ENCODE measurements around the gene MAN2B1. TPM values are rescaled to one million over a fixed set of nuclear protein-coding genes. Genes with fewer than 3 reads are reported as not detected.
A peak's percentile ranks its signal among the peaks of the same experiment; 100 is the strongest.

Gene MAN2B1
- total and polyA plus RNA-seq, 7 experiments from 2014 or later: 40.6 to 215 (median 122) TPM

- Histone ChIP-seq H3K36me3 (ENCODE audit: control insufficient read depth in 2 of 3, insufficient read depth in 3 of 3, low read length in 3 of 3) (peaks cover 6 to 52% (median 9%) of the 10 kb centered on the region in 3 experiments), H3K4me1 (ENCODE audit: control insufficient read depth in 2 of 2, insufficient read depth in 2 of 2, low read length in 2 of 2) (peaks cover 32 to 33% of the 10 kb centered on the region in 2 donors), H3K4me3 (ENCODE audit: low read length) (peak overlapping the region; percentile 92), H3K27me3 (ENCODE audit: control insufficient read depth in 2 of 2, insufficient read depth in 2 of 2, low read length in 2 of 2) (no peaks in the 10 kb centered on the region), H3K27ac (ENCODE audit: low read depth, low read length) (peak overlapping the region; percentile 96), H3K9me3 (ENCODE audit: control insufficient read depth in 2 of 3, low read length in 3 of 3) (no peaks in the 10 kb centered on the region)
- Mint-ChIP-seq H3K27me3 (no peaks in the 10 kb centered on the region), H3K4me3 (peak overlapping the region; percentile 88 to 100 (median 94)), H3K4me1 (peaks cover 22 to 63% (median 45%) of the 10 kb centered on the region in 7 donors), H3K9me3 (no peaks in the 10 kb centered on the region), H3K27ac (peak overlapping the region; percentile 77 to 100 (median 90)), H3K36me3 (peaks cover 0 to 25% (median 7%) of the 10 kb centered on the region in 5 donors)
- DNase-seq: peak in 7 of 9 donors; percentile 51 to 71 (median 60)
- POLR2A ChIA-PET: interaction anchor here (1.0 to 2.0 kb wide), 4 partner anchors 10 to 97 kb away, joined by 3 to 13 read pairs (median 6); partner anchors contain the start of gene DHPS
- intact Hi-C loops (cut with micrococcal nuclease): loop anchor here (1.0 to 10.0 kb wide), 7 partner anchors 25 to 870 kb away; partner anchors contain the start of genes ZNF563 (in 2 of the 2), TNPO2 (in 1 of the 2), ZNF44 (in 1 of the 2) and ZNF491 (in 1 of the 2)
- CTCF ChIA-PET: no interaction called here
- peak; percentile 56 for ATAC-seq
Measured at GRCh38 chr19:12665281-12665573, 1.3 kb downstream of the MAN2B1 start.

- DNase-seq: no peak
- peaks cover 22 to 61% (median 47%) of the 10 kb centered on the region in 7 donors for H3K4me1 Mint-ChIP-seq
- intact Hi-C loops (cut with micrococcal nuclease): loop anchor here (1.0 to 10.0 kb wide), 7 partner anchors 24 to 870 kb away; partner anchors contain the start of genes ZNF563 (in 2 of the 2), TNPO2 (in 1 of the 2), ZNF44 (in 1 of the 2) and ZNF491 (in 1 of the 2)
Measured at GRCh38 chr19:12664406-12665280, 1.9 kb downstream of the MAN2B1 start.

GRCh38 chr19:12660980-12661379, 5.6 kb downstream of the MAN2B1 start:
- ChIA-PET POLR2A (no interaction called here), CTCF (no interaction called here)
- intact Hi-C loops (cut with micrococcal nuclease): loop anchor here (10.0 kb wide), 2 partner anchors 326 to 866 kb away; partner anchors contain the start of genes ZNF491 (in 1 of the 2) and ZNF563 (in 1 of the 2)
- Histone ChIP-seq H3K27ac (ENCODE audit: low read depth, low read length) (no peak overlapping the region), H3K4me3 (ENCODE audit: low read length) (no peak overlapping the region), H3K27me3 (ENCODE audit: control insufficient read depth in 2 of 2, insufficient read depth in 2 of 2, low read length in 2 of 2) (no peaks in the 10 kb centered on the region), H3K4me1 (ENCODE audit: control insufficient read depth in 2 of 2, insufficient read depth in 2 of 2, low read length in 2 of 2) (peaks cover 13 to 16% of the 10 kb centered on the region in 2 donors), H3K9me3 (ENCODE audit: control insufficient read depth in 2 of 3, low read length in 3 of 3) (no peaks in the 10 kb centered on the region), H3K36me3 (ENCODE audit: control insufficient read depth in 2 of 3, insufficient read depth in 3 of 3, low read length in 3 of 3) (peaks cover 6 to 77% (median 12%) of the 10 kb centered on the region in 3 experiments)
- DNase-seq (no peak), ATAC-seq (no peak)
- Mint-ChIP-seq H3K27me3 (no peaks in the 10 kb centered on the region), H3K9me3 (no peaks in the 10 kb centered on the region), H3K4me3 (no peak overlapping the region), H3K27ac (no peak overlapping the region), H3K4me1 (peaks cover 12 to 28% (median 19%) of the 10 kb centered on the region in 7 donors), H3K36me3 (peaks cover under 1 to 41% (median 12%) of the 10 kb centered on the region in 5 donors)

More at GRCh38 chr19:12664406-12665280, 1.9 kb downstream of the MAN2B1 start:
- H3K27ac ChIP-seq (ENCODE audit: low read depth, low read length): peak overlapping the region; percentile 96
- H3K36me3 Mint-ChIP-seq: peaks cover 0 to 28% (median 11%) of the 10 kb centered on the region in 5 donors
- peaks cover 6 to 54% (median 12%) of the 10 kb centered on the region in 3 experiments for H3K36me3 ChIP-seq (ENCODE audit: control insufficient read depth in 2 of 3, insufficient read depth in 3 of 3, low read length in 3 of 3)
- H3K27ac Mint-ChIP-seq: peak overlapping the region; percentile 77 to 100 (median 90)
- no peaks in the 10 kb centered on the region for H3K9me3 Mint-ChIP-seq
- POLR2A ChIA-PET: interaction anchor here (1.0 to 2.0 kb wide), 5 partner anchors 9 to 54 kb away, joined by 3 to 13 read pairs (median 5); partner anchors contain the start of genes DHPS, ZNF490 and ZNF791
- peaks cover 28 to 31% of the 10 kb centered on the region in 2 donors for H3K4me1 ChIP-seq (ENCODE audit: control insufficient read depth in 2 of 2, insufficient read depth in 2 of 2, low read length in 2 of 2)
- H3K27me3 Mint-ChIP-seq: no peaks in the 10 kb centered on the region
- no peaks in the 10 kb centered on the region for H3K9me3 ChIP-seq (ENCODE audit: control insufficient read depth in 2 of 3, low read length in 3 of 3)
- H3K4me3 ChIP-seq (ENCODE audit: low read length): peak overlapping the region; percentile 92
- CTCF ChIA-PET: interaction anchor here (0.6 to 2.0 kb wide), 2 partner anchors 13 to 30 kb away, joined by 5 to 6 read pairs; no protein-coding TSS in a partner anchor
- no peak for ATAC-seq
- no peaks in the 10 kb centered on the region for H3K27me3 ChIP-seq (ENCODE audit: control insufficient read depth in 2 of 2, insufficient read depth in 2 of 2, low read length in 2 of 2)
- peak overlapping the region; percentile 88 to 100 (median 94) for H3K4me3 Mint-ChIP-seq

- H3K9me3 ChIP-seq (ENCODE audit: control insufficient read depth in 2 of 3, low read length in 3 of 3): no peaks in the 10 kb centered on the region
- intact Hi-C loops (cut with micrococcal nuclease): no loop called here
- Mint-ChIP-seq H3K4me1 (peaks cover 0 to 8% (median 3%) of the 10 kb centered on the region in 7 donors), H3K27me3 (no peaks in the 10 kb centered on the region), H3K4me3 (no peak overlapping the region), H3K36me3 (peaks cover 10 to 42% (median 20%) of the 10 kb centered on the region in 5 donors), H3K9me3 (no peaks in the 10 kb centered on the region), H3K27ac (no peak overlapping the region)
- no peak overlapping the region for H3K4me3 ChIP-seq (ENCODE audit: low read length)
- ChIA-PET CTCF (no interaction called here), POLR2A (no interaction called here)
- H3K36me3 ChIP-seq (ENCODE audit: control insufficient read depth in 2 of 3, insufficient read depth in 3 of 3, low read length in 3 of 3): peaks cover 11 to 80% (median 17%) of the 10 kb centered on the region in 3 experiments
- no peaks in the 10 kb centered on the region for H3K4me1 ChIP-seq (ENCODE audit: control insufficient read depth in 2 of 2, insufficient read depth in 2 of 2, low read length in 2 of 2)
- ATAC-seq (no peak), DNase-seq (no peak)
- no peaks in the 10 kb centered on the region for H3K27me3 ChIP-seq (ENCODE audit: control insufficient read depth in 2 of 2, insufficient read depth in 2 of 2, low read length in 2 of 2)
- H3K27ac ChIP-seq (ENCODE audit: low read depth, low read length): no peak overlapping the region
Measured at GRCh38 chr19:12657966-12658365, 8.6 kb downstream of the MAN2B1 start.

- Mint-ChIP-seq H3K9me3 (no peaks in the 10 kb centered on the region), H3K27ac (no peak overlapping the region), H3K4me1 (peaks cover 0 to 8% (median 3%) of the 10 kb centered on the region in 7 donors), H3K27me3 (no peaks in the 10 kb centered on the region), H3K4me3 (no peak overlapping the region), H3K36me3 (peaks cover 10 to 43% (median 20%) of the 10 kb centered on the region in 5 donors)
- intact Hi-C loops (cut with micrococcal nuclease): no loop called here
- H3K27ac ChIP-seq (ENCODE audit: low read depth, low read length): no peak overlapping the region
- CTCF ChIA-PET: no interaction called here
- POLR2A ChIA-PET: no interaction called here
- H3K4me3 ChIP-seq (ENCODE audit: low read length): no peak overlapping the region
- DNase-seq: no peak
- H3K4me1 ChIP-seq (ENCODE audit: control insufficient read depth in 2 of 2, insufficient read depth in 2 of 2, low read length in 2 of 2): no peaks in the 10 kb centered on the region
- ATAC-seq: no peak
- H3K36me3 ChIP-seq (ENCODE audit: control insufficient read depth in 2 of 3, insufficient read depth in 3 of 3, low read length in 3 of 3): peaks cover 11 to 78% (median 17%) of the 10 kb centered on the region in 3 experiments
- H3K27me3 ChIP-seq (ENCODE audit: control insufficient read depth in 2 of 2, insufficient read depth in 2 of 2, low read length in 2 of 2): no peaks in the 10 kb centered on the region
- H3K9me3 ChIP-seq (ENCODE audit: control insufficient read depth in 2 of 3, low read length in 3 of 3): no peaks in the 10 kb centered on the region
Measured at GRCh38 chr19:12656899-12657571, 9.5 kb downstream of the MAN2B1 start.

GRCh38 chr19:12655546-12655945, 11.0 kb downstream of the MAN2B1 start:
- Mint-ChIP-seq H3K27me3 (no peaks in the 10 kb centered on the region), H3K4me3 (no peak overlapping the region), H3K27ac (no peak overlapping the region), H3K36me3 (peaks cover 10 to 46% (median 21%) of the 10 kb centered on the region in 5 donors), H3K4me1 (peaks cover 0 to 8% (median 3%) of the 10 kb centered on the region in 7 donors), H3K9me3 (no peaks in the 10 kb centered on the region)
- Histone ChIP-seq H3K4me3 (ENCODE audit: low read length) (no peak overlapping the region), H3K9me3 (ENCODE audit: control insufficient read depth in 2 of 3, low read length in 3 of 3) (no peaks in the 10 kb centered on the region), H3K4me1 (ENCODE audit: control insufficient read depth in 2 of 2, insufficient read depth in 2 of 2, low read length in 2 of 2) (no peaks in the 10 kb centered on the region), H3K36me3 (ENCODE audit: control insufficient read depth in 2 of 3, insufficient read depth in 3 of 3, low read length in 3 of 3) (peaks cover 5 to 72% (median 12%) of the 10 kb centered on the region in 3 experiments), H3K27me3 (ENCODE audit: control insufficient read depth in 2 of 2, insufficient read depth in 2 of 2, low read length in 2 of 2) (no peaks in the 10 kb centered on the region), H3K27ac (ENCODE audit: low read depth, low read length) (no peak overlapping the region)
- intact Hi-C loops (cut with micrococcal nuclease): no loop called here
- ATAC-seq: no peak
- ChIA-PET CTCF (interaction anchor here (0.6 to 1.0 kb wide), 3 partner anchors 16 to 1344 kb away, joined by 3 to 4 read pairs (median 3); no protein-coding TSS in a partner anchor), POLR2A (interaction anchor here (1.2 kb wide), 1 partner anchor 10 kb away, joined by 3 read pairs; no protein-coding TSS in a partner anchor)
- no peak for DNase-seq
